Hypothalamus (tissue), 51 donors: Measurements from ENCODE around the gene COLGALT1.
A peak's percentile ranks its signal among the peaks of the same experiment; 100 is the strongest.
"Not testable (repeated sequence)": the region's sequence is repeated elsewhere in the genome, so short reads cannot be mapped to it uniquely, and the experiment has no call there.

ENCODE experiments used
- DNase-seq, 51 donors: peaks; one replicate each; lab custom pipeline; 2025; lab: John Stamatoyannopoulos, UW

The COLGALT1 gene

GRCh38 chr19:17532116-17532515 is 23.3 kb upstream of the COLGALT1 start:
- no peak for DNase-seq

- no peak for DNase-seq
Observed at GRCh38 chr19:17532557-17532956, 22.9 kb upstream of the COLGALT1 start.

GRCh38 chr19:17534767-17535166 is 20.7 kb upstream of the COLGALT1 start:
- DNase-seq: no peak

DNA sequence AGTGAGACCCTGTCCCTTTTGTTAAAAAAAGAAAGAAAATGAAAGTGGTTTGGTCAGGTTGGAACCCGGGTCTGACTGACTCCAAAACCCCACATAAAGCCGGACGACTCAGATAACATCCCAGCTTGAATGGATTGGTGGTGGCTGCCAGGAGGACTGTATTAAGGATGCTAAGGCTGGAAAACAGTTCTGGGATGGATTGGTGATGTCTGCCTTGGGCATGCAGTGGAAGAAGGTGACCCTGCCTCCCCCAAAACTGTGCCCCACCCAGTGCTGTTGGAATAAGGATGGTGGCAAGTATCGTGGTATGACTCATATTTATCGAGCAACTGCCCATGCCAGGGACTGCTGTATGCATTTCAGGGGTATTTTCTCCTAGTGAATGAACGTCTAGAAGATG is 18.5 kb upstream of the COLGALT1 start:
- DNase-seq: no peak

GRCh38 chr19:17538684-17539237 is 16.7 kb upstream of the COLGALT1 start:
- peak in 1 of 51 donors; percentile 10 for DNase-seq

DNA sequence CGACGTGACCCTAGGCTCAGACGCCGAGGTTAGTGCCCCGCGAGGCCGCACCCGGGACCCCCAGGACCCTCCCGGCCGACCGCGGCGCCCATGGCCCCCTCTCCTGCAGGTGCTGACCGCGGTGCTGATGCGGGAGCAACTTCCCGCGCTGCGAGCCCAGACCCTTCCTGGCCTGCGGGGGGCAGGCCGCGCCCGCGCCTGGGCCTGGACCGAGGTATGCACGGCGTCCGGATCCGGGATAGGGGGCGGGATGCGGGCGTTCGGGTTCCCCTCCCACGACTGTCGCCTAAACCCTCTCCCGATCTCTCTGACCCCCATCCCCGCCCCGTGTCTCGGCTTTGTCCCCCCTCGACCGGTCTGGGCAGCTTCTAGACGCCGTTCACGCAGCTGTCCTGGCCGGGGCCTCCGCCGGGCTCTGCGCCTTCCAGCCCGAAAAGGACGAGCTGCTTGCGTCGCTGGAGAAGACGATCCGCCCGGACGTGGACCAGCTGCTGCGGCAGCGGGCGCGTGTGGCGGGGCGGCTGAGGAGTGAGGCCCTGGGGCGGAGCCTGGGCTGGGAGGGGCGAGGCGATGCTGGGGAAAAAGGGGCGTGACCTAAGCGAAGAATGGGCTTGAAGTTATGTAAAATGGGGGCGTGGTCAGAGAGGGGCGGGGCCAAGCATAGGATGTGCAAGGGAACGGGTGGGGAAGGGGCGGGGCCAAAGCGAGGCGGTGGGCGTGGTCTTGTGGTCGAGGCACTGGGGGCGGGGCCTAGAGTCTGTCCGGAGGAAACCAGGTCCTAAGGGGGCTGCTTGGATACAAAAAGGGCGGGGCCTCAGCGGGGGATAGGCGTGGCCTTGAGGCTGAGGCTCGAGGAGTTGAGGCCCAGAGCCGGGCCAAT is 16.0 kb upstream of the COLGALT1 start:
- DNase-seq: peak in 46 of 51 donors; percentile 13 to 89 (median 68)

DNA sequence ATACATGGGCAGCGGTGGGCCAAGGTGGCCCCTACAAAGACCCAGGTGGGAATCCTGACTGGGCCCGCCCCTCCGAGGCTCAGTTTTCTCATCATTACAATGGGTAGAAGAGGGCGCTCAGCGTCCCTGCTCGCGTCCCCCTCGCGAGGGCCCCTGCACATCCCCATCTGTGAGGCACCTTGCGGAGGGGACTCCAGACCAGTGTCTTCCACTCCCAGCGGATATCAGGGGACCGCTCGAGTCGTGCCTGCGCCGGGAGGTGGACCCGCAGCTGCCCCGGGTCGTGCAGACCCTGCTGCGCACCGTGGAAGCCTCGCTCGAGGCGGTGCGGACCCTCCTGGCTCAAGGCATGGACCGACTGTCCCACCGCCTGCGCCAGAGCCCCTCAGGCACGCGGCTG is 15.3 kb upstream of the COLGALT1 start:
- no peak for DNase-seq

DNA sequence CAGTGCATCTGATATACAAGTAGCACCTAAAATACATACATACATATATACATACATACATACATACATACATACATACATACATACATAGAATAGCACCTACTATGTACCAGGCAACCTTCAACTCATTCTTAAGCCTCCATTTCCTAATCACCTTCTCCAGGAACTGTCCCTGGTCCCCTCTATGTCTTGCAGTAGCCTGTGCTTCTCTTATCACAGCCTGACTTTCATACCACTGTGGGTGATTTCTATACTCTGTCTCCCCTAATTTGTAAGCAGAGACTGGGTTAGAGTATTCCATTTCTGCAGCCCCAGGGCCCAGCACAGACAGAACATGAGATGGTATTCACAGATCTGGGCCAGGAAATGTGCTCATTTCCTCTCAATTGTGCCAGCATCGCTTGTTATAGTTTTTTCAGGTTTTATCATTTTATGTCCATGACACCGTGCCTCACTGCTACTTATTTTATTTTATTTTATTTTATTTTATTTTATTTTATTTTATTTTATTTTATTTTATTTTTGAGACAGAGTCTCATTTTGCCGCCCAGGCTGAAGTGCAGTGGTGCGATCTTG is 14.2 kb upstream of the COLGALT1 start:
- no peak for DNase-seq

DNA sequence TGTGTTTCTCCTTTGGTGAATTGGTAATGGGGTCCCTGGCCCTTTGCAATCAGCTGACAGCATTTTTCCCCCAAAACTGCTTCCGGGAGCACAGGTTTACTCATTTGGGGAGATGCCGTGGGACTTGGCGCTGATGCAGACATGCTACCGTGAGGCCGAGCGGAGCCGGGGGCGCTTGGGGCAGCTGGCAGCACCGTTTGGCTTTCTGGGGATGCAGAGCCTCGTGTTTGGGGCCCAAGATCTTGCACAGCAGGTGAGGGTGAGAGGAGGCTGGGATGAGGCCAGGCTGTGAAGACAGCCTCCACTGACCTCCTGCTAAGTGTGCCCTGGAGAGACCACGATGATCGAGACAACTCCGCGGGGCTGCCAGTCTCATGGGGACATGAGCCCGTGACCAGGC is 13.4 kb upstream of the COLGALT1 start:
- no peak for DNase-seq

DNA sequence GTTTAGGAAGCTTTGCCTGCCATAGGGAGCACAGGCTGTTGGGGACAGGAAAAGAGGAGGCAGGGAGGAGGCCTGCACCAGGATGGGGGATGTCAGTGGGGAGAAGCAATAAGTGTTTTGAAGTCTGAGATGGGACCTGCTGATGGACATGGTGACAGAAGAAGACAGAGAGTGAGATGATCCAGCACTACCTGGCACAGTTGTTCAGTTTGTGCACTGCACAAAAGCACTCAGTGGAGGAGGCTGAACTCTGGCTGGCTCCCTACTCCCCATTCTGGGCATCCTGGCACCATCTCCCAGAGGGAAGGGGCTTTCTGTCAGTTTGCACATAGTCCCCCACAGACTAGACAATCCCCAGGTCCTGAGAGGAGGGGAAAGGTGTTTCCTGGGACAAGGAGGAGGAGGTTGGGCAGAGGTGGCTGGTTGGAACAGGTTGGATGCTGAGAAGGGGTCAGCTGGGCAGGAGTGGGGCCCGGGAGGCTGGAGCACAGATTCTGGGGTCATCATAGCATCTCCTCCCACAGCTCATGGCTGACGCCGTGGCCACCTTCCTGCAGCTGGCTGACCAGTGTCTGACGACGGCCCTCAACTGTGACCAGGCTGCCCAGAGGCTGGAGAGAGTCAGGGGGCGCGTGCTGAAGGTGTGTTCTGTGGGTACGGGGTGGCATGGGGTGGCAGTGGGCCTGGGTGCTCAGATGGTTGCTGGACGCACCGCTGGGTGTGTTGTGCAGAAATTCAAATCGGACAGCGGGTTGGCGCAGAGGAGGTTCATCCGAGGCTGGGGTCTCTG is 12.5 kb upstream of the COLGALT1 start:
- DNase-seq: no peak

GRCh38 chr19:17543986-17544385 is 11.5 kb upstream of the COLGALT1 start:
- DNase-seq: no peak

- no peak for DNase-seq
Observed at GRCh38 chr19:17544418-17544817, 11.0 kb upstream of the COLGALT1 start.

DNA sequence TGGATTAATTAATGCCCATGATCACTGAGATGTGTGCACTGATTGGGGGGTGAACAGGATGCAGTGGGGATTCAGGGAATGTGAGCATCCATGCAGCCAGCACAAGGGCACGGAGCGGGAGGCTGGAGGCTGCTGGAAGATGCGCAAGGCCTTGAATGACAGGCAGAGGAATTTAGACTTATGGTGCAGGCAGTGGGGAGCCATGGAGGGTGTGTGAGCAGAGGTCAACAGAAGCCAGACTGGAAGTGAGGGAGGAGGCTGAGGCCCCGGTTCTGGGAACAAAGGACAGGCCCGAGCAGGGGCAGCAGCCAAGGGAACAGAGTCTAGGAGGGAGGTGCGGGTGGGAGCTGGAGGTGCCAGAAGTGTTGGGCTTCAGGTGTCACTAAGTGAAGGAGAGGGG is 7.3 kb upstream of the COLGALT1 start:
- no peak for DNase-seq

- DNase-seq: no peak
Observed at GRCh38 chr19:17549085-17549740, 6.2 kb upstream of the COLGALT1 start.

- no peak for DNase-seq
Observed at GRCh38 chr19:17550076-17550667, 5.3 kb upstream of the COLGALT1 start.

DNA sequence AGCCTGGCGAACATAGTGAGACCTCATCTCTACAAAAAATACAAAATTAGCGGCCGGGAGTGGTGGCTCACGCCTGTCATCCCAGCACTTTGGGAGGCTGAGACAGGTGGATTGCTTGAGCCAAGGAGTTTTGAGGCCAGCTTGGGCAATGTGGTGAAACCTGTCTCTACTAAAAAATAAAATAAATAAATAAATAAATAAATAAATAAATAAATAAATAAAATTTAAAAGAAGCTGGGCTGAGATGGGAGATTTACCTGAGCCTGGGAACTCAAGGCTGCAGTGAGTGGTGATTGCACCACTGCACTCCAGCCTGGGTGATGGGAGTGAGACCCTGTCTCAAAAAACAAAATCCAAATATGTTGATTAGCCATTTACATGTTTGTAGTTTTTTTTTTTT is 2.7 kb upstream of the COLGALT1 start:
- DNase-seq: not testable (repeated sequence)

DNA sequence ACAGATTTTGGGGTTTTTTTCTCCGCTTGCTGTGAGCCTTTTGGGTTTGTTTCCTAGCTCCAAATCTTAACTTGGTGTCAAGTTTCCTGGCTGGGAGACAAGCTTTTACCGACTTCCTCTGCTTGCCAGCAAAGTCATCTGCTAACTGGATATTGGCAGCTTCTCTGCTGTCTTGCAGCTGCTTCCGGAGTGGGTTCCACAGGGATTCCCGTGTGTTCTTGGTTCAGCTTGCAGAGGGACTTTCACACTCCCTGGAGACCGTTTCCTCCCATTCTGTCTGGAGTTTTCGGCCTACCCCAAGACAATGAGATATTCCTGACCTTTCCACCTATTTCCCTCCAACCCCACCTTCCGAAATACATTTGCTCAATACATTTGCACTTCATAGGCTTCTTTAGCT is 2.2 kb upstream of the COLGALT1 start:
- peak in 13 of 51 donors; percentile 2 to 19 (median 9) for DNase-seq

DNA sequence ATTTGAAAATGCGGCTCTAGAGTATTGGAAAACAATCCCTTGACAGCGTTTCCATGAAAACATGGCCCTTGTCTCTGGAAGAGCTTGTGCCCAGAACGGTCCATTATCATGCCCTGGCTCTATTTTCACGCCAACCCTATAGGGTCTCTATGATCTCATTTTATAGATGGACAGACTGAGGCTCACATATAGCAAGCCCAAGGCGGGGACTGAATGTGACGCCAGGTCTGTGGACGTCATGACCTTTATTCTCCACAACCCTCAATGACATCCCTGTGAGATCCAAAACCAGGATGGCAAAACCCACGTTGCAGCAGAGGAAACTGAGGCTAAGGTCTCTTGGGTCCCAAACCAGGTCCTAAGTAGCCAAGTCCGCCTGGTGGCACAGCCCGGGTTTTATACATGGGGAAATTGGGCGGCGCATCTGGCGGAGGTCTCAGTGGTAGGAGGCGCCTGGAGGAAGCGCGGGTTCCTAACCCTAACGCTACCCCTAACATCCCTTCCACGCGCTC is 425 bp upstream of the COLGALT1 start:
- no peak for DNase-seq

- peak in 43 of 51 donors; percentile 14 to 73 (median 44) for DNase-seq
Observed at GRCh38 chr19:17555929-17556813, 722 bp downstream of the COLGALT1 start.
